ENCODE results near the gene TTLL7.

- TF ChIP-seq EZH2phosphoT487 (IDR thresholded peaks at IDR 0.05; ENCODE audit: low read depth) (no peak), CTCF (IDR thresholded peaks at IDR 0.05; ENCODE audit: low read depth, low read length) (no peak)
Measured at GRCh38 chr1:83819436-83819835, 179.5 kb downstream of the TTLL7 start.
